Stimulated activated CD8-positive, alpha-beta memory T cell treated with anti-CD3 and anti-CD28 coated beads, Interleukin-2, amount 100 ng/mL, for 1 hour (primary cell): ENCODE results near the gene FBXL17.

Experiments used
- DNase-seq, 2 donors: peaks; one replicate each; pipeline ENCODE4 v3.0.0-alpha.2; 2020; ENCODE audit warnings: low read depth in 2 of 2

FBXL17 gene

DNA sequence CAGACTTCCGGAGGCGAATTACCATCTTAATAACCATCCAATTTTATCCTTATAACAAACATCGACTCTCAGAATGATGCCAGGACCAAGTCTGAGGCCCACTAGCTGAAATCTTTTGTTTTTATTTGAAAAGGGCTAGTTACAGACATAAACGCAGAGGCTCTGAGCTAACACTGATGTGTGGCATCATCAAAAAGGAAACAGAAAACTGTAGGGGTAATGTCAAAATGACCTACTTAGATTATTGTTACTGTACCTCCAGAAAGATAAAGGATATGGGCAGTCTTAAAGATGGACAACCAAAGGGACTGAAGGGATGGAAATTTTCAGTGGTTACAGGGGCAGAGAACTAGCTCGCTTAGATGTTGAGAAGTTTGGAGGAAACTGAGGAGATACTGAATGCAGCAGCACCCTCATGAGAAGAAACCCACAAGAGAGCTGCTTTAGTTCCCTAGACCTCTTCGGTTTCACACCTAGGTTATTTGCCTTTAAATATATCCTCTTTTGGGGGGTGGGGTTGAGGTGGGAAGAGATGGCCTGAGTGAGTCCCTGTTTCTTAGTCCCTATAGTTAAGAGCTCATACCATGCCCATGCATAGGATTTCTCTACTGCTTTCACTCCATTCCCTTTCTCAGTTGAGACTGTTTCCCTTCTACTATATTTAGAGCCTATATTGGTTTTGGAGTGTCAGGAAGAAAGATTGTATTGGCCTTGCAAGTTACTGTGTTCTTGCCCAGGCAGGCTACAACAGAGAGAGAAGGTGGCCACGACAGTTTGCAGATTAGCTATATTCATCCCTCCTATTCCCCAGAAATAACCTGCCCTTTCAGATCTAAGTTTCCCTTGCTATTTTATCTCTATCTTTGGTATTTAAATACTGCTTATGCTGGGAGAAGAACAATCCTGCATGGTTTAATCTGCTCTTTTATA is 390.8 kb downstream of the FBXL17 start:
- DNase-seq = no peak

DNA sequence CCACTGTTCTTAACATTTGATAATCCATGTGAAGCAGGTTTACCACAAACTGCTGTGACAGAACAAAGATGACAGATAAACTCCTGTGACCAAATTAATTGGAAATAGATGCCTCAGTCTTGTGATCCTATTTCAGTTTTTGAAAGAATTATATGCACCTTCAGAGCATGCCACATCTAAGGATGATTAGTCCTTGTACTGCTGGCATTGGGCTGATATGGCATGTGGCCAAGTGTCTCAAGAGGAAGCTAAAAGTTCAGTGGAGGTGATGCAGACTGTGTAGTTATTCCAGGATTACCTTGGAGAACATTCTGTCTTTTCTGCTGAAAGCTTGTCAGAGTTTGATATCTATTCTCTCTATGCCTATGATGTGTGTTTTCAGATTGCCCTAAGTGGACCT is 396.8 kb downstream of the FBXL17 start:
- no peak for DNase-seq

DNA sequence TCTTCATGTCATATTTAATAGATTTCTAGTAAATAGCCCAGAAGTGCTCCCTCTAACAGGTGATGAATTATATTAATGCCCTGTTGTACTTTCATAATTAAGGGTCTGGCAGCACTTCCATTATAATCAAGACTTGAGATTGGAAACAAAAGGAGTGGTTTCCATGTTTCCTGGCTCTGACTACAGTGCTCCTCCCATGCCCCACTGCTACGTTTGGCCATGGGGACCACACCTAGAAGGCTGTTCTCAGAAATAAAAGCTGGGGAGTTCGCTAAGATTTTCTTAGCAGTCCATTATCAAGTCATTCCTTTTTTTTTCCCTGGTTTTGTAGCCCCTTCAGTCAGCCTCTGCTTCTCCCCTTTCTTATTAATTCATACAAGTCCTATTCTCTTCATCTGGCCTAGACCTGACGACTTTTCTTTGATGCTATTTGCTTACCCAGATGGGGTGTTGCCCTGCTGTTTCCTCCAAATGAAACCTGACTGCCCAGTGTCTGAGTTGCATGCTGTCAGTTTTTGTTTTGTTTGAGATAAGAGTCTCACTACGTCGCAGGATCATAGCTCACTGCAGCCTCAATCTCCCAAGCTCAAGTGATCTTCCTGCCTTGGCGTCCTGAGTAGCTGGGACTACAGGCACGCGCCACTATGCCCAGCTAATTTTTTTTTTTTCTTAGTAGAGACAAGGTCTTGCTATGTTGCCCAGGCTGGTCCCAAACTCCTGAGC is 399.0 kb downstream of the FBXL17 start:
- no peak for DNase-seq

DNA sequence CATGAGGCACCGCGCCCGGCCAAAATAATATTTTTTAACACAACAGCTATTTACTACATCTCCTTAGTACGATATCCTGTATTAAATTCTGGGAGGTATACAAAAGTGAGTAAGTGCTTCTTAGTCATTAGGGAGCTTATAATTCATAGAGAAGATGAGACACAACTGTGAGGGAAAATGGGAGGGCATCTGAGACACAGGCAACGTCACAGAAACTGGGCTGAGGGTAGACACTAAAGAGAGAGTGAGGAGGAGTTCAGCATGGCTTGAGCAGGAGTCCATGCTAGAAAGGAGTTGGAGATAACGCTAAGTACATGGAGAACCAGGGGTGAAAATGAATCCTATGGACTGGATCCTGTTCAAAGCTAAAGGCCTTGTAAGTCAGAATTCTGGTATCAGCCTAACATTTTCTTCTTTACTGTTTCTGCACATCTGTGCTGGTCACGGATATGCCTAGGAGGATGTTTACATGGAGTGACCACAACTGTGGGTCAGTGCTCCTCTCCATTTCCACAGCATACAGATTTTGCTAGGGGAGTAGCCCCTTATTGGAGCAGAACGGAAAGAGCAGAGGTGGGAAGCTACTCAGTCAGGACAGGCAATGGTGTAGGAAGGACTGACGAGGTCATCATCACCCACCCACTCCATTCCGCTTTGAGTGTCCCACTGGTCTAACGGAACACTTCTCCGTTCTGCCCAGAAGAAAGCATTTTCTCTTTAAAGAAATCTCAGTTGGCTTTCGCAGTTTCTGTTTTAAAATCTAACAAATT is 400.8 kb downstream of the FBXL17 start:
- no peak for DNase-seq

DNA sequence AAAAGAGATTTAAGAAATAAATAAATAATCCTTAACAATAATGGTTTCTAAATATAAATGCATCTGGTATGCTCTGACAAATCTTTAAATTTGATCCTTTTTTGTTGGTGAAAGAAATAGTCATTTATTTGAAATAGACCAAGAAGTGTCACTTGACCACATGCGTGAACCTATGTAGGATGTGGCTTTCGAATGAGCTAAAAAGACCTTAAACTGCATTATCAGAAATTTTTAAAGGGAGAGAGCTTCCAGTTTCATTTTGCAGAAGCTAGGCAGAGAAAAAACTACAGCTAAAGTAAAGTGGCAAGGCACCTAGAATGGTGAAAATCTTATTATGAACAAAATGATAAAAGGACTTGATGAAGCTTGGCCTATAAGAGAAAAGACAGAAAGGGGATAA is 402.0 kb downstream of the FBXL17 start:
- DNase-seq = no peak

DNA sequence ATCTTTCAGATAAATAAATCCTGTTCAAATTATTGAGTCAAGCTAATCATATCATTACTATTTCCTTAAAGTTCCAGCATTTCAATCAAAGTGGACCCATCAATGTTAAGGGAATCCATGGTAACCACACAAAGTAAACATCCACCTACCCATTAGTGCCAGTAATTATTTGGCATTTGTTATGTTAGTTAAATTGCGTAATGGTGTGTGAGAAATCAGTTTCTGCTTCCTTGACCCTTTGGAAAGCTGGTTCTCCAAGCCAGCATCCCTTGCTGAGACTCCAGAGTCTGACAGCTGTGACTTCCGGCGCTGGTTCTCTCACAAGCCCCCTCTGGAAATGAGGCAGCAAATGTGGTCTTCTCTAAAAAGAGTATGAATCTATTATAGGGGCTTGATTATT is 402.6 kb downstream of the FBXL17 start:
- no peak for DNase-seq

- DNase-seq = no peak
Measured at GRCh38 chr5:107977550-107978071, 404.3 kb downstream of the FBXL17 start.

DNA sequence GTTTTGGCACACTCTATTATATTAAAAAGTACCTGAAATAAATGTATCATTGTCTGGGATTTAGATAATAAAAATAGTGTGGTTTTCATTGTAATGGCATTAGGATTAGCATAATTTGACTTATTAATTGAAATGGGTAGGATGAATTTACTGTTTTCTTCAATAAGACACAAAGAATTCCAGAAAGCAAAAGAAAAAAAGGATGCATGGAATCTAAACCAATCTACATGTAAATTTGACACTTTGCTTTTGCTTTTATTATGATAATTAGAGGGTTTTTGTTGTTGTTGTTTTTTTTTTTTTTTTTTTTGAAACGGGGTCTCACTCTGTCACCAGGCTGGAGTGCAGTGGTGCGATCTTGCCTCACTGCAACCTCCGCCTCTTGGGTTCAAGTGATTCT is 406.3 kb downstream of the FBXL17 start:
- no peak for DNase-seq

DNA sequence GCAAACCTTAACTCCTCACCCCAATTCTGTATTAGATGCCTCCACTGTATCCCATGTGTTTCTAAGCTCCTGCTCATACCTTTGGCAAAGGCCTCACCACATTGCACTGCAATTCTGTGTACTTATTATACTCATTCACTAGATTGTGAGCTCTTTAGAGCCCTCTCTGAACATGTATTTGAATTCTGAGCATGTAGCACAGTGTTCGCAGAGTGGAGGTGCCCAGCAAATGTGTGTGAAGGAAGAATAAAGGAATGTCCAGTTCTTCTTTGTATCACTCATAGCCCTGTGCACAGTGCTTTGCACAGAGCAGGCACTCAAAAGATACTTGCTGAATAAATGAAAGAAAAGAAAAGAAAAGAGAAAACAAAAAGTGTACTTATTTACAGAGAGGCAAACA is 410.1 kb downstream of the FBXL17 start:
- DNase-seq = no peak

GRCh38 chr5:107969847-107970246 is 412.1 kb downstream of the FBXL17 start:
- no peak for DNase-seq

- DNase-seq = no peak
Measured at GRCh38 chr5:107968998-107969397, 412.9 kb downstream of the FBXL17 start.

GRCh38 chr5:107968406-107968843 is 413.5 kb downstream of the FBXL17 start:
- DNase-seq = no peak

DNA sequence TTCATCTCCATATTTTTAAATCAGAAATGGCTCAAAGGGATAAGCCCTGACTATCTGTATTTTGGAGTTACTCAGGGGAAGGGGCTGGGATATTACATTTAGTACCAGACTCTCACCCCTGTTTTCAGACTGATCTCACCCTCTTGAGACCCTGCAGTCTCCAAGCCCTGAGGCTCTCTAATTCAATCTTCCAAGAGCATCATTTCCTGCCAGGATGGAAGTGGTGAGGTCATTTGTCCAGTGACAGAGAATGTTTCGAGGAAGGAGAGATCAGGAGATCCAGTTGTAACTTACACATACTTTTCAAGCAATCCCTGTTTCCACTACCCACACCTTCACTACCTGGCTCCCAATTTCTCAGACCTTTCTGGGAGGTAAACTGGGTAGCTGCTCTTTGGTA is 415.7 kb downstream of the FBXL17 start:
- DNase-seq = no peak

GRCh38 chr5:107964722-107965121 is 417.2 kb downstream of the FBXL17 start:
- no peak for DNase-seq

GRCh38 chr5:107959573-107960279 is 422.2 kb downstream of the FBXL17 start:
- DNase-seq = no peak

DNA sequence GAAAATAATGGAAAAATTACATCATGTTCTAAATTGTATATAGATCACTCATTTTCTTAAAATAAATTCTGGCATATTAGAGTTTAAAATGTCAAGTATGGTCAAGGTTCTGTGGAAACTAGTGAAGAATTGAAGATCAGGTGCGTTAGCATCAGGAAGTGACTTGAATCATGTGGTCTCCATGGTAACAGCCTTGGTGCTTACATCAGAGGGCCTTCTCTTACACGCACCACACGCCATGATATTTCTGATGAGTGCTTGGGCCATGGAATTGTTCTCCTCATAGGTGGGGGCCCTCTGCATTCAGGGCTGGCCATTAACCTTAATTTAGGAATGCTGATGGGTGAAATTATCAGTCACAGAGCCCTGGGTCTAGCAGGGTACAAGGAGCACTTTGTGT is 423.0 kb downstream of the FBXL17 start:
- DNase-seq = no peak

DNA sequence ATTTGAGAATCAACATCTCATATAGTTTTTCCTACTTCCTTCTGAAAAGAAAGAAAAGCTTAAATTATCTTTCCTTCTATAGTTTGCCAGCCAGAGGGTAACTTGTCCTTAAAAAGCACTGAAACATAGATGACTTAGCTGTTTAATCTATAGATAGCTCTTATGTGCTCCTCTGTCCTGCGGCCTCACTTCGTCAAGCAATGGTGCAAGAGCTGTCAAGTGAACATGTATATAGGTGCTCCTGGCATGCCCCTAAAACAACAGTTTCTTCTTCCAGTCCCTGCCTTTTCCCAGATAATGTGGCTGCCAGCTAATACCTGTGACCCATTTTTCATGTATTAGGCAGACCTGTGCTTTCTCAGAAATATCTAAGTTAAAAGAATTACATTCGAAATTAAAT is 423.5 kb downstream of the FBXL17 start:
- no peak for DNase-seq

DNA sequence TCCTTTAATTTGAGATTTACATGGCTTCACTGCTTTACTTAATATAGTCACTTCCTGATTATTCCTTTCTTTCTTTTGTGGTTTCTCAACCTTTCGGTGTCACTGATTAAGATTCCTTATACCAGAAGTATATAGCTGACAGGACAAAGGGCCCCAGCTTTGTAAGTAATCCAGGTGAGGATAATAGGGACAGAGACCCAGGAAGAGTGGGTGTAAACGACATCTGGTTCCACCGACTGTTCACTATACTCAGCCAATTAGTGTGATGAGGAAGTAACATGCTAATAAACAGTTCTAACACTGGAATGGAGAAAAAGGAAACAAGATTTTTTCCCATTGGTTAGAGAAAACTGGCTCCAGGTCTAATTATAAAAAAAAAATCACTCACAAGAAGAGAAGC is 424.8 kb downstream of the FBXL17 start:
- DNase-seq = no peak

GRCh38 chr5:107955321-107955720 is 426.6 kb downstream of the FBXL17 start:
- no peak for DNase-seq

GRCh38 chr5:107954254-107954653 is 427.6 kb downstream of the FBXL17 start:
- no peak for DNase-seq

DNA sequence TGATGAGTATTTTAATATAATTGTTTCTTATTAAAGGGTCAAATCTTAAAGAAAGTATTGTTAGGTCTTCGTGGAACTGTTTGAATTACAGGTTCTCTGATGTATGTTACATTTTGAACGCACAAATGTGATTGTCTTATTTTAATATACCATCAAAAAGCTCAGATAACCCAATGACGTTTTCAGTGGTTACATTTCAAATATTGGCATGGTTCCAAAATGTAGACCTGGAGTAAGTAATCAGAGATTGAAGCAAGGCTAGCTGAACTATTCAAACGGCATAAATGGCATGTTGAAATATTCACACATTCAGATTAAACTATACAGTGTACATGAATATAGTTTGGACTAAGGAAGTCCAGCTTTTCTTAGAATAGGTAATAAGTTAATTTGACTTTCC is 429.4 kb downstream of the FBXL17 start:
- DNase-seq = no peak
